Hematopoietic multipotent progenitor cell treated with erythropoietin and hydrocortisone succinate and interleukin-3 and kit ligand, for 6 days (in vitro differentiated cells): ENCODE measurements around the gene CTSD.

ENCODE experiments used
- DNase-seq: peaks from one replicate; pipeline ENCODE4 v3.0.0-alpha.2; 2015

The CTSD gene

GRCh38 chr11:1754376-1755150 lies 9.2 kb downstream of the CTSD start:
- DNase-seq: no peak

- no peak for DNase-seq
These were observed 9.8 kb downstream of the CTSD start for GRCh38 chr11:1753929-1754305.

- DNase-seq: peak; percentile 69
These were observed 10.3 kb downstream of the CTSD start for GRCh38 chr11:1753229-1753928.

GRCh38 chr11:1752907-1753228 lies 10.9 kb downstream of the CTSD start:
- DNase-seq: no peak

- peak; percentile 78 for DNase-seq
These were observed 11.5 kb downstream of the CTSD start for GRCh38 chr11:1751999-1752906.

- no peak for DNase-seq
These were observed 12.2 kb downstream of the CTSD start for GRCh38 chr11:1751531-1751921.

- DNase-seq: peak; percentile 45
These were observed 12.7 kb downstream of the CTSD start for GRCh38 chr11:1750840-1751530.

GRCh38 chr11:1750481-1750839 lies 13.3 kb downstream of the CTSD start, which contains the start of gene IFITM10:
Gene IFITM10, minus strand, starts transcription at chr11:1750595. Its CDS starts 153 bp downstream, at chr11:1750442.
- DNase-seq: peak; percentile 96

GRCh38 chr11:1749395-1750351 lies 14.1 kb downstream of the CTSD start:
- DNase-seq: no peak

GRCh38 chr11:1748636-1749394 lies 14.9 kb downstream of the CTSD start:
- DNase-seq: peak; percentile 57

- DNase-seq: no peak
These were observed 15.7 kb downstream of the CTSD start for GRCh38 chr11:1747753-1748635.

GRCh38 chr11:1746956-1747752 lies 16.6 kb downstream of the CTSD start:
- DNase-seq: no peak

GRCh38 chr11:1746511-1746931 lies 17.2 kb downstream of the CTSD start:
- DNase-seq: no peak

- no peak for DNase-seq
These were observed 17.9 kb downstream of the CTSD start for GRCh38 chr11:1745701-1746320.

- no peak for DNase-seq
These were observed 18.6 kb downstream of the CTSD start for GRCh38 chr11:1744891-1745700.

- DNase-seq: no peak
These were observed 19.4 kb downstream of the CTSD start for GRCh38 chr11:1744137-1744886.
